AG04449 (cell line): ENCODE data around the gene TLR7.

Experiments used
- CTCF ChIA-PET: fragments of 350-600 bp; formaldehyde crosslinking; extraction: SDS; loops from one replicate; lab custom pipeline; 2021; ENCODE audit warnings: antibody characterized with exemption; lab: Yijun Ruan, JAX
- POLR2A ChIA-PET: fragments of 400-600, 350-600 bp; formaldehyde crosslinking; extraction: SDS; loops from one replicate; lab custom pipeline; 2020; ENCODE audit warnings: antibody characterized with exemption, inconsistent platforms; lab: Yijun Ruan, JAX
- DNase-seq: peaks from one replicate; pipeline ENCODE4 v3.0.0-alpha.2; 2010; ENCODE audit warnings: low read depth, low spot score
- H3K4me3 ChIP-seq: 2 replicates; pipeline ENCODE4 v1.5.1; 2011; ENCODE audit warnings: low read depth, mild to moderate bottlenecking, control low read depth, low read length
- TF ChIP-seq, protein P1 (sequence below): IDR thresholded peaks from one replicate; pipeline ENCODE4 v1.5.1; 2011; ENCODE audit warnings: mild to moderate bottlenecking, moderate library complexity, low read length, control low read depth, inconsistent platforms; ENCODE audit not compliant: insufficient read depth; ENCODE audit errors: missing control alignments

The TLR7 gene

DNA sequence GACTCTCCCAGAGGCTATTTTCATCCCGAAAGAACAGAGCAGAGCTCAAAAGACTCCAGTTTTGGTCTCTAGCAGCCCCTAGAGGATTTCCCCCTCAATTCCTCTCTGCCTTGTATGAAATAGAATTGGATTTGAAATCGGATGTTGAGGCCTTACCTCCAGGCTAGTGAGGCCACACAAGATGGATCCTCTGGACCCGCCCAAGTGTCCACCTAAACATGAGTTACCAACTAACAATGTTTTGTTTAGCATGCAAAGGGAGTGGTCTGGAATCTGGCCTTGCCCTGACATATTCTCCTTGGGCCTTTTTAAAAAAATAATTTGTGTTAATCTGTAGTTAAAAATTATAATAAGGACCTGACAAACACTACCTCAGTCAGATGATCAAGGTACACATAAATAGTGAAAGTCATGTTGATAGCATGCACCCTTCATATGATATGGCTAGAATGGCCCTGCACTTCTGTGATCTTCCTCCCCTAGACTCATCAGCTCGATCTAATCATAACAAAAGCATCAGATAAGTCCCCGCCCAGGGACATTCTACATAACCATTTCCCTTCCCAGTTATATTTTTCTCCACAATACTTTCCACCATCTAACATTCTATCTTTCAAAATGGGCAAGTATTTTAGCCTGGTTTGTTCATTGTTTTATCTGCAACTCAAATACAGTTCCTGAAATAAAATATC lies 46.1 kb downstream of the TLR7 start:
- DNase-seq, result no peak
- no peak overlapping the region for H3K4me3 ChIP-seq
- TF ChIP-seq, protein P1, sequence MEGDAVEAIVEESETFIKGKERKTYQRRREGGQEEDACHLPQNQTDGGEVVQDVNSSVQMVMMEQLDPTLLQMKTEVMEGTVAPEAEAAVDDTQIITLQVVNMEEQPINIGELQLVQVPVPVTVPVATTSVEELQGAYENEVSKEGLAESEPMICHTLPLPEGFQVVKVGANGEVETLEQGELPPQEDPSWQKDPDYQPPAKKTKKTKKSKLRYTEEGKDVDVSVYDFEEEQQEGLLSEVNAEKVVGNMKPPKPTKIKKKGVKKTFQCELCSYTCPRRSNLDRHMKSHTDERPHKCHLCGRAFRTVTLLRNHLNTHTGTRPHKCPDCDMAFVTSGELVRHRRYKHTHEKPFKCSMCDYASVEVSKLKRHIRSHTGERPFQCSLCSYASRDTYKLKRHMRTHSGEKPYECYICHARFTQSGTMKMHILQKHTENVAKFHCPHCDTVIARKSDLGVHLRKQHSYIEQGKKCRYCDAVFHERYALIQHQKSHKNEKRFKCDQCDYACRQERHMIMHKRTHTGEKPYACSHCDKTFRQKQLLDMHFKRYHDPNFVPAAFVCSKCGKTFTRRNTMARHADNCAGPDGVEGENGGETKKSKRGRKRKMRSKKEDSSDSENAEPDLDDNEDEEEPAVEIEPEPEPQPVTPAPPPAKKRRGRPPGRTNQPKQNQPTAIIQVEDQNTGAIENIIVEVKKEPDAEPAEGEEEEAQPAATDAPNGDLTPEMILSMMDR, result no peak
- CTCF ChIA-PET, result no interaction called here
- POLR2A ChIA-PET, result no interaction called here

DNA sequence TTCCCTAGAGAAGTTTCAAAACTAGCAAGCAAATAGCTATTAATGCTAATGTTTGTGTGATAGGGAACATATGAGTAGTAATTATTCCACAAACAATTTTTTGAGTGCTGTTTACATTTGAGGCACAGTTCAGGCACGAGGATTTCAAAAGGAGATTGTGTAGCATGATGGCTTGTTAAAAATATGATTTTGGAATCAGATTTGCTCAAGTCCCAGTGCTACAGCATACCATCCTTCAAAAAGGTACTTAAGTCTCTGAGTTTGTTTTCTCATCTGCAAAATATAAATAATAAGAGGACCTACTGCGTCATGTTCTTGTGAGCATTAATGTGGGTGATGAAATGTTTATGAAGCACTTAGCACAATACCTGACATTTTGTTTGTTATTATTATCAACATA lies 50.9 kb downstream of the TLR7 start:
- DNase-seq, result no peak
- ChIA-PET CTCF (interaction anchor here (1.1 to 1.2 kb wide), 3 partner anchors 17 to 31 kb away, joined by 3 read pairs; no protein-coding TSS in a partner anchor), POLR2A (no interaction called here)
- H3K4me3 ChIP-seq, result no peak overlapping the region
- TF ChIP-seq, protein P1, result no peak

DNA sequence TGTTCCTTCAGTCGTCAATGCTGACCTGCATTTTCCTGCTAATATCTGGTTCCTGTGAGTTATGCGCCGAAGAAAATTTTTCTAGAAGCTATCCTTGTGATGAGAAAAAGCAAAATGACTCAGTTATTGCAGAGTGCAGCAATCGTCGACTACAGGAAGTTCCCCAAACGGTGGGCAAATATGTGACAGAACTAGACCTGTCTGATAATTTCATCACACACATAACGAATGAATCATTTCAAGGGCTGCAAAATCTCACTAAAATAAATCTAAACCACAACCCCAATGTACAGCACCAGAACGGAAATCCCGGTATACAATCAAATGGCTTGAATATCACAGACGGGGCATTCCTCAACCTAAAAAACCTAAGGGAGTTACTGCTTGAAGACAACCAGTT lies 52.2 kb downstream of the TLR7 start:
- ChIA-PET POLR2A (no interaction called here), CTCF (no interaction called here)
- no peak overlapping the region for H3K4me3 ChIP-seq
- TF ChIP-seq, protein P1, result no peak
- no peak for DNase-seq

DNA sequence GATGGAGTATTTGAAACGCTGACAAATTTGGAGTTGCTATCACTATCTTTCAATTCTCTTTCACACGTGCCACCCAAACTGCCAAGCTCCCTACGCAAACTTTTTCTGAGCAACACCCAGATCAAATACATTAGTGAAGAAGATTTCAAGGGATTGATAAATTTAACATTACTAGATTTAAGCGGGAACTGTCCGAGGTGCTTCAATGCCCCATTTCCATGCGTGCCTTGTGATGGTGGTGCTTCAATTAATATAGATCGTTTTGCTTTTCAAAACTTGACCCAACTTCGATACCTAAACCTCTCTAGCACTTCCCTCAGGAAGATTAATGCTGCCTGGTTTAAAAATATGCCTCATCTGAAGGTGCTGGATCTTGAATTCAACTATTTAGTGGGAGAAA lies 52.7 kb downstream of the TLR7 start:
- TF ChIP-seq, protein P1, result no peak
- no peak overlapping the region for H3K4me3 ChIP-seq
- ChIA-PET CTCF (no interaction called here), POLR2A (no interaction called here)
- no peak for DNase-seq

DNA sequence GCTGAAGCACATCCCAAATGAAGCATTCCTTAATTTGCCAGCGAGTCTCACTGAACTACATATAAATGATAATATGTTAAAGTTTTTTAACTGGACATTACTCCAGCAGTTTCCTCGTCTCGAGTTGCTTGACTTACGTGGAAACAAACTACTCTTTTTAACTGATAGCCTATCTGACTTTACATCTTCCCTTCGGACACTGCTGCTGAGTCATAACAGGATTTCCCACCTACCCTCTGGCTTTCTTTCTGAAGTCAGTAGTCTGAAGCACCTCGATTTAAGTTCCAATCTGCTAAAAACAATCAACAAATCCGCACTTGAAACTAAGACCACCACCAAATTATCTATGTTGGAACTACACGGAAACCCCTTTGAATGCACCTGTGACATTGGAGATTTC lies 54.1 kb downstream of the TLR7 start:
- ChIA-PET CTCF (no interaction called here), POLR2A (no interaction called here)
- no peak overlapping the region for H3K4me3 ChIP-seq
- DNase-seq, result no peak
- TF ChIP-seq, protein P1, result no peak

DNA sequence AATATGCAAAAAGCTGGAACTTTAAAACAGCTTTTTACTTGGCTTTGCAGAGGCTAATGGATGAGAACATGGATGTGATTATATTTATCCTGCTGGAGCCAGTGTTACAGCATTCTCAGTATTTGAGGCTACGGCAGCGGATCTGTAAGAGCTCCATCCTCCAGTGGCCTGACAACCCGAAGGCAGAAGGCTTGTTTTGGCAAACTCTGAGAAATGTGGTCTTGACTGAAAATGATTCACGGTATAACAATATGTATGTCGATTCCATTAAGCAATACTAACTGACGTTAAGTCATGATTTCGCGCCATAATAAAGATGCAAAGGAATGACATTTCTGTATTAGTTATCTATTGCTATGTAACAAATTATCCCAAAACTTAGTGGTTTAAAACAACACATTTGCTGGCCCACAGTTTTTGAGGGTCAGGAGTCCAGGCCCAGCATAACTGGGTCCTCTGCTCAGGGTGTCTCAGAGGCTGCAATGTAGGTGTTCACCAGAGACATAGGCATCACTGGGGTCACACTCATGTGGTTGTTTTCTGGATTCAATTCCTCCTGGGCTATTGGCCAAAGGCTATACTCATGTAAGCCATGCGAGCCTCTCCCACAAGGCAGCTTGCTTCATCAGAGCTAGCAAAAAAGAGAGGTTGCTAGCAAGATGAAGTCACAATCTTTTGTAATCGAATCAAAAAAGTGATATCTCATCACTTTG lies 55.2 kb downstream of the TLR7 start:
- DNase-seq, result no peak
- TF ChIP-seq, protein P1, result no peak
- CTCF ChIA-PET, result interaction anchor here (1.5 kb wide), 1 partner anchor 24 kb away, joined by 4 read pairs; no protein-coding TSS in a partner anchor
- POLR2A ChIA-PET, result no interaction called here
- no peak overlapping the region for H3K4me3 ChIP-seq
